H1 (cell line): ENCODE data around the gene EMID1. TPM values are rescaled to one million over a fixed set of nuclear protein-coding genes. Genes with fewer than 3 reads are reported as not detected.

Source experiments
- ASH2L ChIP-seq: fragments of 200-600, 300-600 bp; sonication (generic); IDR thresholded peaks from one replicate; pipeline ENCODE4 v1.7.1; 2017; ENCODE audit warnings: low read length
- ATF2 ChIP-seq: IDR thresholded peaks from 2 replicates; pipeline ENCODE4 v1.6.1; 2012; ENCODE audit warnings: low read length, inconsistent platforms
- ATF3 ChIP-seq: IDR thresholded peaks from 2 replicates; pipeline ENCODE4 v1.6.1; 2011; ENCODE audit warnings: low read depth, mild to moderate bottlenecking, low read length; ENCODE audit not compliant: insufficient read depth
- CHD7 ChIP-seq: fragments of 300-600 bp; sonication (generic); IDR thresholded peaks from 2 replicates; pipeline ENCODE4 v1.7.1; 2012; ENCODE audit warnings: low read length, moderate library complexity, mild to moderate bottlenecking, inconsistent platforms; ENCODE audit not compliant: insufficient replicate concordance
- GABPA ChIP-seq: IDR thresholded peaks from 2 replicates; pipeline ENCODE4 v1.6.1; 2011; ENCODE audit warnings: mild to moderate bottlenecking, low read length, moderate library complexity, borderline replicate concordance; ENCODE audit not compliant: insufficient read depth
- KDM4A ChIP-seq: IDR thresholded peaks from one replicate; pipeline ENCODE4 v1.7.1; 2012; ENCODE audit warnings: low read depth, mild to moderate bottlenecking, moderate library complexity, low read length, inconsistent platforms; ENCODE audit not compliant: severe bottlenecking
- POU5F1 ChIP-seq: IDR thresholded peaks from 2 replicates; pipeline ENCODE4 v1.6.1; 2011; ENCODE audit warnings: low read depth, mild to moderate bottlenecking, low read length, moderate library complexity
- RBBP5 ChIP-seq: IDR thresholded peaks from 2 replicates; pipeline ENCODE4 v1.7.1; 2012; ENCODE audit warnings: low read depth, mild to moderate bottlenecking, inconsistent platforms, low read length, moderate library complexity, borderline replicate concordance
- SP2 ChIP-seq: IDR thresholded peaks from 2 replicates; pipeline ENCODE4 v1.6.1; 2012; ENCODE audit warnings: mild to moderate bottlenecking, low read length, inconsistent platforms
- TBP ChIP-seq: IDR thresholded peaks from 2 replicates; pipeline ENCODE4 v1.6.1; 2011; ENCODE audit warnings: low read depth, low read length, improper control_type of control experiment
- polyA plus RNA-seq, 7 experiments: library from polyadenylated mRNA; depleted of rRNA in 3 of 7; stranded (reverse) in 5 of 7; unstranded in 2 of 7; fragments of >200 nt in 5 of 7; fragments of 200-250 nt in 2 of 7; gene quantifications; 1 replicate in 5 of 7; 2 replicates in 1 of 7; 4 replicates in 1 of 7; pipeline versions ENCODE4 v1.2.1 to v1.2.3, GENCODE V29; 2011 to 2013; ENCODE audit warnings: missing spikeins in 2 of 7, mixed read lengths in 2 of 7
- total RNA-seq: library from RNA; stranded (reverse); fragmentation: NEBNext Ultra II Directional; extraction: Animal tissue kit (Norgen Biotek cat#: 25700); gene quantifications from 2 replicates; pipeline ENCODE4 v1.2.1, GENCODE V29; 2021

The EMID1 gene
- total and polyA plus RNA-seq, 2 of the 8 experiments (the other 6 are each of a cell fraction or from before 2014, with no cell fraction given) = 3.9 to 7.4 TPM

- TF ChIP-seq CHD7 = no peak
- TF ChIP-seq SP2 = no peak
- TF ChIP-seq ASH2L = no peak
- TF ChIP-seq POU5F1 = no peak
- TF ChIP-seq ATF2 = no peak
- TF ChIP-seq RBBP5 = no peak
- no peak for TF ChIP-seq ATF3
- no peak for TF ChIP-seq KDM4A
- TF ChIP-seq GABPA = no peak
- no peak for TF ChIP-seq TBP
These were observed 84.4 kb downstream of the EMID1 start (continued) for GRCh38 chr22:29290061-29290460.
